ENCODE results near the gene HOXA6.

The HOXA6 gene

DNA sequence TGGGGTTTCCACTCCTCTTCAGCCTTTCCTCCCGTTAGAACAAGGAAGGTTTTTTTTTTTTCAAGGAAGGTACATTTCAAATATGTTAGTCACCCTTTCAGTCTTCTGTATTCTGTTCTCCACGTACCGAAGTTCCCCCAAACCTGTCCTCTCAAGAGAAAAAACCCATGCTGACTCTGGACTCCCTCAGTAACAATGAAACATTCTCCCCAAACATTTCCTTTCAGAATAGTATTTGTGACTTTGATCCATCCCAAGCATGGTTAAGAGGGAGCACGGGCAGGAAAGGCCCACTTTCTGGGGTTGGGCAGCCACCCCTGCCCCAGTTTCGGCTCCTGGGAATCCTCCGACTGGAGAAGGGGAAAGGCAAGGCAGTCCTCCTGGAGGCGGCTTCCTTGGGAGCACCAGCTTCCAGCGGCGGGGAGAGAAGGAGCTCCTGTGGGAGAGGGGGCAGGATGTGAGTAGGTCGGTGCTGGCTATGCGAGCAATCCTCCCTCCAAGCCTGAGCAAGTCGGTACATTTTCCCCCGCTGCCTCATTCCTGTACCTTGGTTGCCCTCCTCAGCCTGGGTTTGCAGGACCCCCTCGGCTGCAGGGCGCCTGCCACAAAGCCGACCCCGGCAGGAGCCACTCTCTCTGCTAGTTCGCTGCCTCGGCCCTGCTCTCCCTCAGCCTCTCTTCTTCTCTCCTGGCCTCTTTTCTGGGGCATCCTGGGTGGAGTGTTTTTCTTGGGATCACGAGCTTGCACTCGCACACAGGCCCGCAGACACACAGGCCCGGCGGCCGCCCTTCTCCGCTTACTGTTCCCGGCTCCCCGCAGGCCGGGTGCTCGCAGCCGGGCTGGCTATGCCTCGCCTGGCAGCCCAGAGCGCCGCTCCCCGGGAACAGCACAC is 49.6 kb downstream of the HOXA6 start:
- no peak for DNase-seq (ENCODE audit: low read depth)
- TF ChIP-seq, protein P1, sequence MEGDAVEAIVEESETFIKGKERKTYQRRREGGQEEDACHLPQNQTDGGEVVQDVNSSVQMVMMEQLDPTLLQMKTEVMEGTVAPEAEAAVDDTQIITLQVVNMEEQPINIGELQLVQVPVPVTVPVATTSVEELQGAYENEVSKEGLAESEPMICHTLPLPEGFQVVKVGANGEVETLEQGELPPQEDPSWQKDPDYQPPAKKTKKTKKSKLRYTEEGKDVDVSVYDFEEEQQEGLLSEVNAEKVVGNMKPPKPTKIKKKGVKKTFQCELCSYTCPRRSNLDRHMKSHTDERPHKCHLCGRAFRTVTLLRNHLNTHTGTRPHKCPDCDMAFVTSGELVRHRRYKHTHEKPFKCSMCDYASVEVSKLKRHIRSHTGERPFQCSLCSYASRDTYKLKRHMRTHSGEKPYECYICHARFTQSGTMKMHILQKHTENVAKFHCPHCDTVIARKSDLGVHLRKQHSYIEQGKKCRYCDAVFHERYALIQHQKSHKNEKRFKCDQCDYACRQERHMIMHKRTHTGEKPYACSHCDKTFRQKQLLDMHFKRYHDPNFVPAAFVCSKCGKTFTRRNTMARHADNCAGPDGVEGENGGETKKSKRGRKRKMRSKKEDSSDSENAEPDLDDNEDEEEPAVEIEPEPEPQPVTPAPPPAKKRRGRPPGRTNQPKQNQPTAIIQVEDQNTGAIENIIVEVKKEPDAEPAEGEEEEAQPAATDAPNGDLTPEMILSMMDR (IDR thresholded peaks at IDR 0.05; ENCODE audit: insufficient read depth, low read depth, low read length, missing control alignments), result no peak
- no peak overlapping the region for H3K4me3 ChIP-seq (ENCODE audit: low read depth, low read length)

DNA sequence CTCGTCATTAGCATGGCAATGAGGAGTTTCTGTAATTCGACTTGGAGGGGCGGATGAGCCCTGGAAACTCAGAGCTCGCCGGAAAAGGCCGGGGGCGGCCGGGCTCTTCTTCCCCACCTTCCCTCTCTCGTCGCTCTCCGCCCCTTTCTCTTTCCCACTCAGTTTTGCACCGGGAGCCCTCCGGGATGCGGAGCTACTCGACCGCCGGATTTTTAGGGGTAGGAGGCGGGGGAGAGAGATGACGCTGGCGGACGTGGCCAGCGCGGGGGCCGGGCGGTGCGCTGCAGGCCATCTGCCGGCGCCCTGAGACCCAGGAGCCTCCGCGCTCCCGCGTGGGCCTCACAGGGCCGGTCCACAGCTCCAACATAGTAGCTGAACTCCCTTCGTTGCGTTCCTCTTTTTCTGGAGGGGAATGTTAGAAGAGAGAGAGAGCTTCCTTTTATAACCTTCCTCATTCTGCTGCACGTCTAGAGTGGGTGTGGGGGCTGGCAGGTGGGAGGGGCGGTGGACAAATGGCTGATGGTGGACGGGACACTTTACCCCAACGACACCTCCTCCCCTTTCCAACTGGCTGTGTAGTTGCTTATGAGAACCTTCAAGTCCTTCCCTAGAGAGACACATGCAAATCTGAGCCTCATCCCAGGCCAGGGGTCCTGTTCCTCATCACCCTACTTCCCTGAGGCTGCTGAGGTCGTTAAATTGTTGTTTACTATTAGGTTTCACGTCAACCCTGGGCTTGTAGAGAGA is 50.6 kb downstream of the HOXA6 start:
- TF ChIP-seq, protein P1 (IDR thresholded peaks at IDR 0.05; ENCODE audit: insufficient read depth, low read depth, low read length, missing control alignments), result no peak
- DNase-seq (ENCODE audit: low read depth), result peak; percentile 16
- H3K4me3 ChIP-seq (ENCODE audit: low read depth, low read length), result peak overlapping the region; percentile 84

DNA sequence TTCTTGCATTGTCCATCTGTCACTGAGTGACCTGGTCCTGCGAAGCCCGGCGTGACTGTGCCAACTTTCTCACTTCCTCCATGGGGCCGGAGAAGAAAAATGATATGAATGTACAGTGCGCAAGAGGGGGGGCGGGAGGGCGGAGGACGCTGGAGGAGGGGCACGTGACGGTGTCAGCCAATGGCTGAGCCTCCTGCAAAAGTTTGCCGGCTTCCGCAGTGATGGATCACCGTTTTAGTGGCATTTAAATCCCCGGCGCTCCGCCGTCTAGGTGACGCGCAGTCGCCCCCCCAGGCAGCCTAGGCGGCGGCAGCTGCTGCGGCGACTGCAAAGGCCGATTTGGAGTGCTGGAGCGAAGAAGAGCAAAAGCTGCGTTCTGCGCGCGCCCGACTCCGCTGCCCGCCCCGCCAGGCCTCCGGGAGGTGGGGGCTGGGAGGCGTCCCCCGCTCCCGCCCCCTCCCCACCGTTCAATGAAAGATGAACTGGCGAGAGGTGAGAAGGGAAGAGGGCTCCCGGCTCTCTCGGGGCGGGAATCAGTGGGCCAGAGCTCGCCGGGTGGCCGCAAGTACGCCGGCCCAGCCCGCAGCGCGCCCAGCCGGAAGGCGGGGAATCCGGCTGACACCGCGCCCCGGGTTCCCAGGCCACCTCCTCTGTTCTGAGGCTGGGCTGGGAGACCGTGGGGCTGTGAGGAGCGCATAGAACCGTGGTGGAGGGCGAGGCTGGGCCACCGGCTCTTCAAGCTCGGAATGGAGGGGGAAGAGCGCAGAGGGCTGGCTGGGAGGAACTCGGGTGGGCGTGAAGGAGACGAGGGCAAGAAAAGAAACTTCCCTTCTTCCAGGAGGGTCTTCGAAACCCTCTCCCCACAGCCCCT is 51.4 kb downstream of the HOXA6 start, which contains the start of gene HOXA1:
Gene HOXA1 (minus strand): TSS at position 104 of the 871 bp plus-strand sequence. CDS start 88 bp downstream, at position 16.
- TF ChIP-seq, protein P1 (IDR thresholded peaks at IDR 0.05; ENCODE audit: insufficient read depth, low read depth, low read length, missing control alignments), result no peak
- DNase-seq (ENCODE audit: low read depth), result peak; percentile 94
- peak within 1 kb of the TSS; percentile 84 for H3K4me3 ChIP-seq (ENCODE audit: low read depth, low read length)

Data from GM12865 (cell line).